DOHH2 (cell line): ENCODE measurements around the gene AVPR1B.

Experiments
- H3F3A ChIP-seq: fragments of 200-600 bp; sonication (generic), shearing (Covaris generic); 2 replicates; pipeline ENCODE4 v1.6.0; 2016; ENCODE audit warnings: antibody characterized with exemption, mild to moderate bottlenecking; ENCODE audit not compliant: control insufficient read depth, insufficient read depth
- H3K27ac ChIP-seq: fragments of 200-600 bp; sonication (generic); 2 replicates; pipeline ENCODE4 v1.5.1; 2014; ENCODE audit warnings: low read depth, mild to moderate bottlenecking, low read length, moderate library complexity
- H3K27me3 ChIP-seq: fragments of 200-600 bp; sonication (generic); 2 replicates; pipeline ENCODE4 v1.6.1; 2014; ENCODE audit warnings: mild to moderate bottlenecking, low read length, mixed read lengths; ENCODE audit not compliant: control insufficient read depth
- H3K36me3 ChIP-seq: fragments of 200-600 bp; sonication (generic); 2 replicates; pipeline ENCODE4 v1.6.1; 2014; ENCODE audit warnings: mild to moderate bottlenecking, low read length, moderate library complexity, mixed read lengths; ENCODE audit not compliant: control insufficient read depth
- H3K4me1 ChIP-seq: fragments of 200-600 bp; sonication (generic); 2 replicates; pipeline ENCODE4 v1.6.1; 2014; ENCODE audit warnings: mild to moderate bottlenecking, low read length, mixed read lengths; ENCODE audit not compliant: control insufficient read depth
- H3K4me2 ChIP-seq: fragments of 200-600 bp; sonication (generic); 2 replicates; pipeline ENCODE4 v1.6.0; 2014; ENCODE audit warnings: mild to moderate bottlenecking, low read length, moderate library complexity
- H3K4me3 ChIP-seq: fragments of 200-600 bp; sonication (generic); 2 replicates; pipeline ENCODE4 v1.5.1; 2014; ENCODE audit warnings: mild to moderate bottlenecking, low read length, mixed read lengths
- H3K79me2 ChIP-seq: fragments of 200-600 bp; sonication (generic); 2 replicates; pipeline ENCODE4 v1.6.1; 2014; ENCODE audit warnings: mild to moderate bottlenecking, low read length, mixed read lengths; ENCODE audit not compliant: control insufficient read depth
- H3K9me2 ChIP-seq: fragments of 200-600 bp; sonication (generic); replicated peaks from 2 replicates; pipeline ENCODE4 v1.6.1; 2014; ENCODE audit warnings: mild to moderate bottlenecking, low read length, mixed read lengths; ENCODE audit not compliant: control insufficient read depth
- H3K9me3 ChIP-seq: fragments of 200-600 bp; sonication (generic); 2 replicates; pipeline ENCODE4 v1.6.1; 2014; ENCODE audit warnings: antibody characterized with exemption, low read length, mixed read lengths; ENCODE audit not compliant: control insufficient read depth, insufficient read depth
- H4K20me1 ChIP-seq: fragments of 200-600 bp; sonication (generic); 2 replicates; pipeline ENCODE4 v1.6.0; 2014; ENCODE audit warnings: low read depth, mild to moderate bottlenecking, antibody characterized with exemption, low read length, moderate library complexity; ENCODE audit not compliant: control insufficient read depth, insufficient read depth
- CTCF ChIP-seq: fragments of 200-600 bp; sonication (generic); IDR thresholded peaks from one replicate; pipeline ENCODE4 v1.5.1; 2014; ENCODE audit warnings: antibody characterized with exemption, mild to moderate bottlenecking, low read depth, low read length; ENCODE audit not compliant: poor library complexity, severe bottlenecking
- EZH2phosphoT487 ChIP-seq: fragments of 200-600 bp; sonication (generic); IDR thresholded peaks from 2 replicates; pipeline ENCODE4 v1.6.1; 2017; ENCODE audit warnings: borderline replicate concordance, mild to moderate bottlenecking, antibody characterized with exemption, low read length, moderate library complexity, mixed read lengths

Gene AVPR1B

GRCh38 chr1:206074839-206075238 lies 42.3 kb downstream of the AVPR1B start:
- 0 out of 2 replicates have a peak, but pooled peaks cover 5% of the 10 kb centered on the region for H3F3A ChIP-seq
- no peak overlapping the region for H3K4me3 ChIP-seq
- H3K36me3 ChIP-seq: peaks cover 18% of the 10 kb centered on the region
- H3K27me3 ChIP-seq: no peaks in the 10 kb centered on the region
- H3K27ac ChIP-seq: no peak overlapping the region
- TF ChIP-seq CTCF (peak; percentile 22), EZH2phosphoT487 (no peak)
- no peaks in the 10 kb centered on the region for H3K4me1 ChIP-seq
- H3K4me2 ChIP-seq: no peak overlapping the region
- no peaks in the 10 kb centered on the region for H3K9me2 ChIP-seq
- H3K79me2 ChIP-seq: no peaks in the 10 kb centered on the region; the same call in 1 of the 2 replicates
- H4K20me1 ChIP-seq: 0 out of 2 replicates have a peak, but pooled peaks cover 4% of the 10 kb centered on the region
- H3K9me3 ChIP-seq: no peaks in the 10 kb centered on the region

GRCh38 chr1:206070627-206071304 lies 46.4 kb downstream of the AVPR1B start:
- Histone ChIP-seq H3K27ac (no peak overlapping the region), H3K79me2 (peaks cover 2% of the 10 kb centered on the region), H3F3A (0 out of 2 replicates have a peak, but pooled peaks cover 5% of the 10 kb centered on the region), H3K4me3 (no peak overlapping the region), H3K9me3 (no peaks in the 10 kb centered on the region), H3K9me2 (no peaks in the 10 kb centered on the region), H3K4me2 (no peak overlapping the region), H3K27me3 (no peaks in the 10 kb centered on the region), H4K20me1 (peaks cover 18% of the 10 kb centered on the region; the same call in 1 of the 2 replicates), H3K36me3 (peaks cover 52% of the 10 kb centered on the region), H3K4me1 (no peaks in the 10 kb centered on the region)
- TF ChIP-seq EZH2phosphoT487: no peak
- TF ChIP-seq CTCF: no peak

GRCh38 chr1:206068314-206068713 lies 48.9 kb downstream of the AVPR1B start:
- Histone ChIP-seq H3K36me3 (peaks cover 49% of the 10 kb centered on the region), H3K4me2 (no peak overlapping the region), H3K4me1 (no peaks in the 10 kb centered on the region), H3K27me3 (no peaks in the 10 kb centered on the region), H3K4me3 (no peak overlapping the region), H3K9me2 (no peaks in the 10 kb centered on the region), H3K79me2 (peaks cover 6% of the 10 kb centered on the region), H4K20me1 (peaks cover 19% of the 10 kb centered on the region; the same call in 1 of the 2 replicates), H3F3A (no peaks in the 10 kb centered on the region), H3K27ac (no peak overlapping the region), H3K9me3 (no peaks in the 10 kb centered on the region)
- no peak for TF ChIP-seq CTCF
- TF ChIP-seq EZH2phosphoT487: no peak
